Esophagus (tissue), 2 donors: Measurements from ENCODE around the gene OR10H2. TPM values are rescaled to one million over a fixed set of nuclear protein-coding genes. Genes with fewer than 3 reads are reported as not detected.

Experiments used
- polyA plus RNA-seq, 2 donors: library from polyadenylated mRNA; stranded (reverse); fragments of 200-250 nt; gene quantifications; one replicate each; pipeline ENCODE4 v1.2.3, GENCODE V29; 2013
- donor health status: healthy with polysubstance abuse.
- donor health status: Bipolar disorder and iron deficiency.

OR10H2 gene
- polyA plus RNA-seq, 2 donors: not detected

Other genes with a start within 250 kb of the OR10H2 start
- gene PGLYRP2, start 248.5 kb upstream of the OR10H2 start, polyA plus RNA-seq: under 1 TPM in 1 of 2 donors, not detected in 1; 0.02 TPM
- 10 to 100 TPM in 1 of 2 donors, 1 to 10 TPM in 1; 4.4 to 17.3 TPM for gene CYP4F22, start 219.5 kb upstream of the OR10H2 start, polyA plus RNA-seq
- gene CYP4F8, start 112.8 kb upstream of the OR10H2 start, polyA plus RNA-seq: under 1 TPM; 0.10 to 0.19 TPM
- gene CYP4F3, start 87.1 kb upstream of the OR10H2 start, polyA plus RNA-seq: 10 to 100 TPM; 11.6 to 17.1 TPM
- 10 to 100 TPM; 31.6 to 50.0 TPM for gene CYP4F12, start 54.9 kb upstream of the OR10H2 start, polyA plus RNA-seq
- not detected for gene OR10H3, start 10.0 kb downstream of the OR10H2 start, polyA plus RNA-seq
- not detected for gene OR10H5, start 59.6 kb downstream of the OR10H2 start, polyA plus RNA-seq
- under 1 TPM in 1 of 2 donors, not detected in 1; 0.04 TPM for gene OR10H1, start 87.6 kb downstream of the OR10H2 start, polyA plus RNA-seq
- under 1 TPM; 0.01 to 0.08 TPM for gene CYP4F2, start 170.1 kb downstream of the OR10H2 start, polyA plus RNA-seq
- 10 to 100 TPM in 1 of 2 donors, 1 to 10 TPM in 1; 4.9 to 11.9 TPM for gene CYP4F11, start 206.5 kb downstream of the OR10H2 start, polyA plus RNA-seq
- gene OR10H4, start 221.0 kb downstream of the OR10H2 start, polyA plus RNA-seq: not detected